IMR-90 (cell line): ENCODE results near the gene PDGFD. TPM values are rescaled to one million over a fixed set of nuclear protein-coding genes. Genes with fewer than 3 reads are reported as not detected.

ENCODE experiments used
- ATAC-seq: fragments of 200-7000 bp; cut with Tn5 transposase; 2 replicates; pipeline ENCODE4 v1.9.1; 2020; ENCODE audit warnings: low read depth, mild to moderate bottlenecking, moderate library complexity
- BruUV-seq: library from RNA; stranded (reverse); fragments of 400-500 nt; replicated peaks from 2 replicates; lab custom pipeline; 2021; lab: Mats Ljungman, UMichigan
- CTCF ChIA-PET: fragments of 300-600 bp; formaldehyde crosslinking; extraction: SDS; loops from one replicate; lab custom pipeline; 2021; ENCODE audit warnings: antibody characterized with exemption; lab: Yijun Ruan, JAX
- POLR2A ChIA-PET: fragments of 300-600 bp; sonication (Branson Sonifier 250); formaldehyde crosslinking; loops from one replicate; lab custom pipeline; 2022; ENCODE audit warnings: antibody characterized with exemption; ENCODE audit not compliant: unreplicated experiment; lab: Charles Lee
- DNase-seq: peaks from one replicate; pipeline ENCODE4 v3.0.0; 2013
- H2AFZ ChIP-seq: replicated peaks from 2 replicates; pipeline ENCODE3; 2013; ENCODE audit warnings: low read length, mild to moderate bottlenecking; ENCODE audit not compliant: poor library complexity
- H2AK5ac ChIP-seq: 2 replicates; pipeline ENCODE4 v1.6.1; 2013; ENCODE audit warnings: low read depth, low read length, inconsistent platforms
- H2AK9ac ChIP-seq: replicated peaks from 2 replicates; pipeline ENCODE3; 2013; ENCODE audit warnings: mild to moderate bottlenecking, low read depth, low read length, moderate library complexity; ENCODE audit not compliant: poor library complexity
- H2BK120ac ChIP-seq: 2 replicates; pipeline ENCODE4 v1.6.1; 2013; ENCODE audit warnings: low read depth, low read length, inconsistent platforms
- H2BK15ac ChIP-seq: 3 replicates; pipeline ENCODE4 v1.6.1; 2013; ENCODE audit warnings: low read depth, low read length, inconsistent platforms
- H2BK20ac ChIP-seq: 2 replicates; pipeline ENCODE4 v1.6.1; 2013; ENCODE audit warnings: low read depth, mild to moderate bottlenecking, inconsistent platforms, low read length, moderate library complexity
- H2BK5ac ChIP-seq: 2 replicates; pipeline ENCODE4 v1.6.1; 2013; ENCODE audit warnings: mild to moderate bottlenecking, low read depth, low read length, inconsistent platforms; ENCODE audit not compliant: poor library complexity, severe bottlenecking
- H3K14ac ChIP-seq: replicated peaks from 2 replicates; pipeline ENCODE4 v1.6.1; 2013; ENCODE audit warnings: low read depth, low read length, inconsistent platforms
- H3K18ac ChIP-seq: 2 replicates; pipeline ENCODE4 v1.6.1; 2013; ENCODE audit warnings: low read depth, low read length, control low read depth
- H3K23ac ChIP-seq: 2 replicates; pipeline ENCODE4 v1.6.1; 2013; ENCODE audit warnings: low read depth, low read length, inconsistent platforms
- H3K27ac ChIP-seq: 2 replicates; pipeline ENCODE4 v1.5.1; 2013; ENCODE audit warnings: mild to moderate bottlenecking, control low read depth, low read length; ENCODE audit not compliant: insufficient read depth
- H3K27me3 ChIP-seq: 2 replicates; pipeline ENCODE4 v1.6.1; 2013; ENCODE audit warnings: low read length; ENCODE audit not compliant: control insufficient read depth, insufficient read depth
- H3K36me3 ChIP-seq: 2 replicates; pipeline ENCODE4 v1.6.1; 2013; ENCODE audit warnings: low read length, mixed read lengths; ENCODE audit not compliant: control insufficient read depth, insufficient read depth
- H3K4ac ChIP-seq: 2 replicates; pipeline ENCODE4 v1.6.1; 2013; ENCODE audit warnings: low read depth, low read length, inconsistent platforms
- H3K4me1 ChIP-seq: 2 replicates; pipeline ENCODE4 v1.6.1; 2013; ENCODE audit warnings: low read length, mixed read lengths; ENCODE audit not compliant: control insufficient read depth, insufficient read depth
- H3K4me2 ChIP-seq: 2 replicates; pipeline ENCODE4 v1.6.1; 2013; ENCODE audit warnings: low read depth, mild to moderate bottlenecking, control low read depth, low read length, moderate library complexity
- H3K4me3 ChIP-seq: 2 replicates; pipeline ENCODE4 v1.5.1; 2013; ENCODE audit warnings: low read depth, mild to moderate bottlenecking, control low read depth, low read length, moderate library complexity; ENCODE audit not compliant: insufficient read depth
- H3K56ac ChIP-seq: 2 replicates; pipeline ENCODE4 v1.6.1; 2013; ENCODE audit warnings: low read length, inconsistent platforms; ENCODE audit not compliant: insufficient read depth; ENCODE audit errors: extremely low read depth
- H3K79me1 ChIP-seq, 2 experiments: 2 replicates each; pipeline ENCODE4 v1.6.1; 2013; ENCODE audit warnings: low read length in 2 of 2, inconsistent platforms in 1 of 2, low read depth in 1 of 2
- H3K9ac ChIP-seq: 2 replicates; pipeline ENCODE4 v1.6.1; 2013; ENCODE audit warnings: low read depth, low read length, control low read depth
- H3K9me1 ChIP-seq: 2 replicates; pipeline ENCODE4 v1.6.1; 2013; ENCODE audit warnings: low read length, inconsistent platforms; ENCODE audit not compliant: insufficient read depth
- H3K9me3 ChIP-seq: 2 replicates; pipeline ENCODE4 v1.6.1; 2013; ENCODE audit warnings: low read length; ENCODE audit not compliant: control insufficient read depth, insufficient read depth
- H4K20me1 ChIP-seq: 2 replicates; pipeline ENCODE4 v1.6.1; 2013; ENCODE audit warnings: low read length, inconsistent platforms; ENCODE audit not compliant: insufficient read depth
- H4K5ac ChIP-seq: 2 replicates; pipeline ENCODE4 v1.6.1; 2013; ENCODE audit warnings: mild to moderate bottlenecking, low read depth, low read length, control low read depth
- H4K8ac ChIP-seq, 2 experiments: 2 replicates each; pipeline ENCODE4 v1.6.1; 2013; ENCODE audit warnings: low read depth in 2 of 2, low read length in 2 of 2, control low read depth in 1 of 2, inconsistent platforms in 1 of 2
- H4K91ac ChIP-seq: 2 replicates; pipeline ENCODE4 v1.6.1; 2013; ENCODE audit warnings: low read depth, low read length, inconsistent platforms; ENCODE audit not compliant: insufficient read depth
- CTCF ChIP-seq: conservative IDR thresholded peaks from 2 replicates; pipeline ENCODE4 v1.5.1; 2012; ENCODE audit warnings: mild to moderate bottlenecking, low read depth, low read length, improper control_type of control experiment
- MAFK ChIP-seq: IDR thresholded peaks from 2 replicates; pipeline ENCODE4 v1.6.1; 2012; ENCODE audit warnings: low read depth, low read length, improper control_type of control experiment
- MAZ ChIP-seq: IDR thresholded peaks from 2 replicates; pipeline ENCODE4 v1.6.1; 2012; ENCODE audit warnings: low read depth, mild to moderate bottlenecking, low read length, improper control_type of control experiment, moderate library complexity, borderline replicate concordance
- MXI1 ChIP-seq: IDR thresholded peaks from 2 replicates; pipeline ENCODE4 v1.6.1; 2012; ENCODE audit warnings: low read depth, mild to moderate bottlenecking, low read length, moderate library complexity, borderline replicate concordance
- NFE2L2 ChIP-seq: fragments of 150-350 bp; IDR thresholded peaks from 2 replicates; pipeline ENCODE4 v1.6.1; 2016; ENCODE audit warnings: low read depth, mild to moderate bottlenecking, low read length
- POLR2A ChIP-seq: IDR thresholded peaks from 2 replicates; pipeline ENCODE4 v1.6.1; 2012; ENCODE audit warnings: mild to moderate bottlenecking, low read depth, low read length
- RAD21 ChIP-seq: IDR thresholded peaks from 2 replicates; pipeline ENCODE4 v1.6.1; 2012; ENCODE audit warnings: low read length, improper control_type of control experiment
- SMC3 ChIP-seq: fragments of 150-350 bp; IDR thresholded peaks from 2 replicates; pipeline ENCODE4 v1.6.1; 2016; ENCODE audit warnings: low read depth, mild to moderate bottlenecking, antibody characterized with exemption, low read length, moderate library complexity
- WGBS, 2 experiments: methylation state at CpG; one replicate each; pipeline versions ENCODE4 v1.1.5 to v1.1.7; 2013; ENCODE audit warnings: missing lambda C conversion rate in 2 of 2; ENCODE audit not compliant: insufficient read length in 1 of 2; ENCODE audit errors: extremely low coverage in 2 of 2; 5-methylcytosine and 5-hydroxymethylcytosine counted together
- dilution Hi-C: fragments of 300-500 bp; cut with HindIII; formaldehyde crosslinking; loops from one replicate; pipeline ENCODE4 v1.14.3; 2018; ENCODE audit warnings: low sequenced_read_pairs; ENCODE audit not compliant: unreplicated experiment
- in situ Hi-C: fragments of 300-500 bp; cut with MboI; formaldehyde crosslinking; loops from 3 replicates; pipeline ENCODE4 v1.14.3; 2019; ENCODE audit warnings: low sequenced_read_pairs, inconsistent platforms, mixed read lengths
- intact Hi-C: fragments of 100-400 bp; cut with micrococcal nuclease; formaldehyde crosslinking; loops from 2 replicates; pipeline ENCODE4 v1.10.0; 2022
- polyA plus RNA-seq, 3 experiments: library from polyadenylated mRNA; depleted of rRNA; stranded (reverse); fragments of >200 nt; gene quantifications; 2 replicates each; pipeline ENCODE4 v1.2.3, GENCODE V29; 2012; ENCODE audit warnings: low replicate concordance in 1 of 3
- total RNA-seq: library from RNA; depleted of rRNA; stranded (reverse); fragments of >200 nt; gene quantifications from 2 replicates; pipeline ENCODE4 v1.2.3, GENCODE V29; 2012
- TF ChIP-seq, protein P1 (sequence below): fragments of 150-350 bp; IDR thresholded peaks from 2 replicates; pipeline ENCODE4 v1.6.1; 2016; ENCODE audit warnings: low read depth, mild to moderate bottlenecking, low read length, moderate library complexity, borderline replicate concordance
- TF ChIP-seq, protein P2 (sequence below): fragments of 150-350 bp; IDR thresholded peaks from 2 replicates; pipeline ENCODE4 v1.6.1; 2017; ENCODE audit warnings: mild to moderate bottlenecking, antibody characterized with exemption, low read length, low read depth

PDGFD gene
- total and polyA plus RNA-seq, 2 of the 4 experiments (the other 2 are of a cell fraction), result 2.1 to 3.0 TPM

- no peak overlapping the region for H3K4ac ChIP-seq
- H3K79me1 ChIP-seq, result no peaks in the 10 kb centered on the region
- ChIA-PET CTCF (interaction anchor here (0.6 to 1.0 kb wide), 2 partner anchors 52 to 1329 kb away, joined by 4 to 5 read pairs; no protein-coding TSS in a partner anchor), POLR2A (no interaction called here)
- no peak overlapping the region for H4K5ac ChIP-seq
- H2AFZ ChIP-seq, result no peak overlapping the region
- dilution Hi-C loops (no loop called here), in situ Hi-C loops (no loop called here), intact Hi-C loops (loop anchor here (5.0 kb wide), 1 partner anchor 102 kb away; no protein-coding TSS in a partner anchor)
- no peak overlapping the region for H2BK5ac ChIP-seq
- H2AK9ac ChIP-seq, result no peak overlapping the region
- H4K91ac ChIP-seq, result no peak overlapping the region
- WGBS, 2 experiments, result no CpG with 5 or more reads among the region's 1 CpG
- no peaks in the 10 kb centered on the region for H3K27me3 ChIP-seq
- peak; percentile 21; the same call in 1 of the 2 replicates for ATAC-seq
- H3K4me2 ChIP-seq, result no peak overlapping the region
- H3K36me3 ChIP-seq, result no peaks in the 10 kb centered on the region
- no peaks in the 10 kb centered on the region for H3K9me1 ChIP-seq
- TF ChIP-seq POLR2A, result no peak
- TF ChIP-seq NFE2L2, result no peak; the same call in 1 of the 2 replicates
- no peak for TF ChIP-seq CTCF
- TF ChIP-seq, protein P1, sequence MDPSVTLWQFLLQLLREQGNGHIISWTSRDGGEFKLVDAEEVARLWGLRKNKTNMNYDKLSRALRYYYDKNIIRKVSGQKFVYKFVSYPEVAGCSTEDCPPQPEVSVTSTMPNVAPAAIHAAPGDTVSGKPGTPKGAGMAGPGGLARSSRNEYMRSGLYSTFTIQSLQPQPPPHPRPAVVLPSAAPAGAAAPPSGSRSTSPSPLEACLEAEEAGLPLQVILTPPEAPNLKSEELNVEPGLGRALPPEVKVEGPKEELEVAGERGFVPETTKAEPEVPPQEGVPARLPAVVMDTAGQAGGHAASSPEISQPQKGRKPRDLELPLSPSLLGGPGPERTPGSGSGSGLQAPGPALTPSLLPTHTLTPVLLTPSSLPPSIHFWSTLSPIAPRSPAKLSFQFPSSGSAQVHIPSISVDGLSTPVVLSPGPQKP, result no peak
- TF ChIP-seq SMC3, result no peak
- TF ChIP-seq MAFK, result no peak
- TF ChIP-seq RAD21, result no peak
- TF ChIP-seq, protein P2, sequence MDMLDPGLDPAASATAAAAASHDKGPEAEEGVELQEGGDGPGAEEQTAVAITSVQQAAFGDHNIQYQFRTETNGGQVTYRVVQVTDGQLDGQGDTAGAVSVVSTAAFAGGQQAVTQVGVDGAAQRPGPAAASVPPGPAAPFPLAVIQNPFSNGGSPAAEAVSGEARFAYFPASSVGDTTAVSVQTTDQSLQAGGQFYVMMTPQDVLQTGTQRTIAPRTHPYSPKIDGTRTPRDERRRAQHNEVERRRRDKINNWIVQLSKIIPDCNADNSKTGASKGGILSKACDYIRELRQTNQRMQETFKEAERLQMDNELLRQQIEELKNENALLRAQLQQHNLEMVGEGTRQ, result no peak
- no peak for TF ChIP-seq MXI1
- TF ChIP-seq MAZ, result no peak
- BruUV-seq, result no TSS peak
- H2BK15ac ChIP-seq, result no peak overlapping the region
- 0 out of 2 replicates have a peak overlapping the region, but pooled peaks have one; percentile 31 for H2BK20ac ChIP-seq
- no peak overlapping the region for H3K23ac ChIP-seq
- H3K18ac ChIP-seq, result peak overlapping the region; percentile 41; the same call in 1 of the 2 replicates
- H3K4me1 ChIP-seq, result peaks cover 3% of the 10 kb centered on the region
- no peaks in the 10 kb centered on the region for H3K9me3 ChIP-seq
- no peak overlapping the region for H3K56ac ChIP-seq
- no peaks in the 10 kb centered on the region for H4K20me1 ChIP-seq
- no peak overlapping the region for H3K4me3 ChIP-seq
- no peak overlapping the region for H3K14ac ChIP-seq
- H3K9ac ChIP-seq, result no peak overlapping the region
- peak; percentile 54 for DNase-seq
- no peak overlapping the region for H4K8ac ChIP-seq
- no peak overlapping the region for H2AK5ac ChIP-seq
- no peak overlapping the region for H2BK120ac ChIP-seq
- H3K27ac ChIP-seq, result no peak overlapping the region
Measured at GRCh38 chr11:104159356-104159755, 4.6 kb downstream of the PDGFD start.
